Medulla oblongata (tissue), 1 donor: ENCODE measurements around the gene HSF5.

ENCODE experiments used
- DNase-seq: peaks from one replicate; pipeline ENCODE4 v3.0.0-alpha.2; 2015; ENCODE audit errors: extremely low spot score

HSF5 gene

GRCh38 chr17:58487589-58488427 is at the start of gene HSF5:
TSS of gene HSF5 (minus strand) at chr17:58488408. CDS start at chr17:58488274, 134 bp downstream.
- DNase-seq, result no peak

- no peak for DNase-seq
Observed at GRCh38 chr17:58537266-58537665, 49.1 kb upstream of the HSF5 start.

- no peak for DNase-seq
Observed at GRCh38 chr17:58536542-58536941, 48.3 kb upstream of the HSF5 start.

GRCh38 chr17:58535431-58535830 is 47.2 kb upstream of the HSF5 start:
- no peak for DNase-seq

GRCh38 chr17:58534901-58535421 is 46.8 kb upstream of the HSF5 start:
- DNase-seq, result no peak

GRCh38 chr17:58534331-58534730 is 46.1 kb upstream of the HSF5 start:
- no peak for DNase-seq

GRCh38 chr17:58533616-58534188 is 45.5 kb upstream of the HSF5 start:
- DNase-seq, result peak; percentile 75

GRCh38 chr17:58532555-58532951 is 44.3 kb upstream of the HSF5 start:
- DNase-seq, result no peak

- DNase-seq, result peak; percentile 80
Observed at GRCh38 chr17:58531661-58532554, 43.7 kb upstream of the HSF5 start.

- DNase-seq, result peak; percentile 28
Observed at GRCh38 chr17:58531122-58531521, 42.9 kb upstream of the HSF5 start.

- peak; percentile 22 for DNase-seq
Observed at GRCh38 chr17:58530655-58531054, 42.4 kb upstream of the HSF5 start.

- DNase-seq, result peak; percentile 82
Observed at GRCh38 chr17:58529275-58529674, 41.1 kb upstream of the HSF5 start.

GRCh38 chr17:58528443-58528842 is 40.2 kb upstream of the HSF5 start:
- DNase-seq, result peak; percentile 26

GRCh38 chr17:58527949-58528348 is 39.7 kb upstream of the HSF5 start:
- peak; percentile 94 for DNase-seq

GRCh38 chr17:58527306-58527705 is 39.1 kb upstream of the HSF5 start:
- DNase-seq, result peak; percentile 51

GRCh38 chr17:58525239-58525638 is 37.0 kb upstream of the HSF5 start:
- DNase-seq, result no peak

GRCh38 chr17:58521680-58522079 is 33.5 kb upstream of the HSF5 start:
- DNase-seq, result no peak

- peak; percentile 28 for DNase-seq
Observed at GRCh38 chr17:58520843-58521430, 32.7 kb upstream of the HSF5 start.

- peak; percentile 100 for DNase-seq
Observed at GRCh38 chr17:58517928-58518609, 29.9 kb upstream of the HSF5 start.

- no peak for DNase-seq
Observed at GRCh38 chr17:58517378-58517927, 29.2 kb upstream of the HSF5 start.
